NCI-H2196 (cell line): ENCODE measurements around the gene CHD8.
"Not testable (repeated sequence)": the region's sequence is repeated elsewhere in the genome, so short reads cannot be mapped to it uniquely, and the experiment has no call there.

Source experiments
- DNase-seq: peaks from one replicate; lab custom pipeline; 2025; ENCODE audit not compliant: unreplicated experiment; lab: John Stamatoyannopoulos, UW

The CHD8 gene

GRCh38 chr14:21379338-21379737 lies 76.6 kb downstream of the CHD8 start:
- DNase-seq: no peak

GRCh38 chr14:21373980-21374379 lies 81.9 kb downstream of the CHD8 start:
- DNase-seq: no peak

- DNase-seq: not testable (repeated sequence)
Observed at GRCh38 chr14:21372814-21373213, 83.1 kb downstream of the CHD8 start.

GRCh38 chr14:21369949-21370679 lies 85.8 kb downstream of the CHD8 start:
- no peak for DNase-seq

- no peak for DNase-seq
Observed at GRCh38 chr14:21367582-21368144, 88.3 kb downstream of the CHD8 start.

DNA sequence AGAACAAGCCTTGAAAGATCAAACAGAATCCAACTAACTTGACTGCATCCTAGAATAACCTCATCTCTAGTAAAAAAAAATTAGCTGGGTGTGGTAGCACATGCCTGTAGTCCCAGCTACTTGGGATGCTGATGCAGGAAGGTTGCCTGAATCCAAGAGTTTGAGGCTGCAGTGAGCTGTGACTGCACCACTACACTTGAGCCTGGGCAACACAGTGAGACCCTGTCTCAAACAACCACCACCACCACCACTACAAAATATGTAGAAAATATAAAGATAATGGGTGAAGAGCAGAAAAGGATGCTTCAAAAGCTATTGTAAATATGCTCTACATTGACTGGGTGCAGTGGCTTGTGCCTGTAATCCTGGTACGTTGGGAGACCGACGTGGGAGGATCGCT lies 99.4 kb downstream of the CHD8 start:
- DNase-seq: no peak

- DNase-seq: no peak
Observed at GRCh38 chr14:21352587-21352986, 103.3 kb downstream of the CHD8 start.

- DNase-seq: no peak
Observed at GRCh38 chr14:21350539-21350938, 105.4 kb downstream of the CHD8 start.

DNA sequence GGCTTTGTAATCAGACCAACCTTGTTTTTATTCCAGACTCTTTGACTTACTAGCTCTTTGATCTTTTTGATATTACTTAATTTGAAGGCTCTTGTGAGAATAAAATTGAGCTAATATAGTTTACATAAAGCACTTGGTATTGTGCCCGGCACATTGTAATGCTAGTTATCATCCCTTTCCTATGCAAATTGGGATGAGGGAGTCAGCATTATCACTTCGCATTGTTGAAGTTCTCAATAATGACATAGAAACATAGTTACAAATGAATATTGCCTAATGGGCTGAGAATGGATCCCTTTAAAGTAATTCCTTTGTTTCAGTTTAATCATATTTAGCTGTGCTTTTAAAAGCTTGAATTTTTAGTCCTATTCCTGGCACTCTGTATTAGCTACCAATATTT lies 108.7 kb downstream of the CHD8 start:
- no peak for DNase-seq

- DNase-seq: no peak
Observed at GRCh38 chr14:21346532-21347135, 109.3 kb downstream of the CHD8 start.

GRCh38 chr14:21343035-21343794 lies 112.7 kb downstream of the CHD8 start:
- DNase-seq: no peak
